Mononuclear cell (primary cell): ENCODE data around the gene YWHAG. TPM values are rescaled to one million over a fixed set of nuclear protein-coding genes. Genes with fewer than 3 reads are reported as not detected.
A peak's percentile ranks its signal among the peaks of the same experiment; 100 is the strongest.
"Not testable (repeated sequence)": the region's sequence is repeated elsewhere in the genome, so short reads cannot be mapped to it uniquely, and the experiment has no call there.

ENCODE experiments used
- H3K27me3 ChIP-seq: 2 replicates; pipeline ENCODE4 v1.6.0; 2011; ENCODE audit warnings: low read length, control low read depth; ENCODE audit not compliant: insufficient read depth
- H3K4me1 ChIP-seq: 2 replicates; pipeline ENCODE4 v1.5.1; 2011; ENCODE audit warnings: mild to moderate bottlenecking, low read length, control low read depth; ENCODE audit not compliant: insufficient read depth
- H3K4me3 ChIP-seq: 2 replicates; pipeline ENCODE4 v1.5.1; 2011; ENCODE audit warnings: mild to moderate bottlenecking, low read length, moderate library complexity
- H3K9me3 ChIP-seq: 2 replicates; pipeline ENCODE4 v1.5.1; 2011; ENCODE audit warnings: low read depth, mild to moderate bottlenecking, control low read depth, low read length
- total RNA-seq: library from RNA; depleted of rRNA; stranded (reverse); fragments of >200 nt; gene quantifications from one replicate; pipeline ENCODE4 v1.2.3, GENCODE V29; 2012

YWHAG gene
- 23.5 TPM for total RNA-seq

GRCh38 chr7:76358481-76359110, at the start of gene YWHAG:
YWHAG (minus strand) TSS chr7:76358991; CDS start chr7:76358808, 183 bp downstream.
- Histone ChIP-seq H3K4me1 (peaks cover 56% of the 10 kb centered on the region), H3K27me3 (no peaks in the 10 kb centered on the region), H3K4me3 (peak within 1 kb of the TSS; percentile 99), H3K9me3 (no peaks in the 10 kb centered on the region)

- no peaks in the 10 kb centered on the region for H3K9me3 ChIP-seq
- H3K4me1 ChIP-seq, result peaks cover 26% of the 10 kb centered on the region
- no peak overlapping the region for H3K4me3 ChIP-seq
Measured at GRCh38 chr7:76408121-76408560, 49.4 kb upstream of the YWHAG start.

GRCh38 chr7:76407718-76408117, 48.9 kb upstream of the YWHAG start:
- peaks cover 28% of the 10 kb centered on the region for H3K4me1 ChIP-seq
- no peaks in the 10 kb centered on the region for H3K9me3 ChIP-seq
- no peaks in the 10 kb centered on the region for H3K27me3 ChIP-seq
- H3K4me3 ChIP-seq, result no peak overlapping the region

More at GRCh38 chr7:76408121-76408560, 49.4 kb upstream of the YWHAG start:
- no peaks in the 10 kb centered on the region for H3K27me3 ChIP-seq

- Histone ChIP-seq H3K9me3 (no peaks in the 10 kb centered on the region), H3K4me1 (peaks cover 29% of the 10 kb centered on the region), H3K4me3 (no peak overlapping the region), H3K27me3 (no peaks in the 10 kb centered on the region)
Measured at GRCh38 chr7:76405738-76406137, 46.9 kb upstream of the YWHAG start.

GRCh38 chr7:76403780-76404494, 45.1 kb upstream of the YWHAG start:
- Histone ChIP-seq H3K4me1 (peaks cover 29% of the 10 kb centered on the region), H3K4me3 (no peak overlapping the region), H3K27me3 (no peaks in the 10 kb centered on the region), H3K9me3 (no peaks in the 10 kb centered on the region)

GRCh38 chr7:76403097-76403496, 44.3 kb upstream of the YWHAG start:
- not testable (repeated sequence) for H3K4me3 ChIP-seq, H3K9me3 ChIP-seq, H3K27me3 ChIP-seq
- H3K4me1 ChIP-seq, result peaks cover 32% of the 10 kb centered on the region

- no peaks in the 10 kb centered on the region for H3K27me3 ChIP-seq
- H3K9me3 ChIP-seq, result no peaks in the 10 kb centered on the region
- no peak overlapping the region for H3K4me3 ChIP-seq
- H3K4me1 ChIP-seq, result peaks cover 53% of the 10 kb centered on the region
Measured at GRCh38 chr7:76400248-76400647, 41.5 kb upstream of the YWHAG start.

- peak overlapping the region; percentile 45 for H3K4me3 ChIP-seq
- no peaks in the 10 kb centered on the region for H3K27me3 ChIP-seq
- H3K9me3 ChIP-seq, result no peaks in the 10 kb centered on the region
- H3K4me1 ChIP-seq, result peaks cover 54% of the 10 kb centered on the region
Measured at GRCh38 chr7:76397409-76398183, 38.8 kb upstream of the YWHAG start.

GRCh38 chr7:76396864-76397263, 38.1 kb upstream of the YWHAG start:
- H3K4me1 ChIP-seq, result peaks cover 50% of the 10 kb centered on the region
- H3K27me3 ChIP-seq, result no peaks in the 10 kb centered on the region
- no peaks in the 10 kb centered on the region for H3K9me3 ChIP-seq
- H3K4me3 ChIP-seq, result no peak overlapping the region

- Histone ChIP-seq H3K4me3 (no peak overlapping the region), H3K27me3 (no peaks in the 10 kb centered on the region), H3K9me3 (no peaks in the 10 kb centered on the region), H3K4me1 (peaks cover 50% of the 10 kb centered on the region)
Measured at GRCh38 chr7:76395965-76396726, 37.4 kb upstream of the YWHAG start.

GRCh38 chr7:76395605-76395964, 36.8 kb upstream of the YWHAG start:
- H3K4me3 ChIP-seq, H3K27me3 ChIP-seq: not testable (repeated sequence)

GRCh38 chr7:76394957-76395356, 36.2 kb upstream of the YWHAG start:
- peaks cover 50% of the 10 kb centered on the region for H3K4me1 ChIP-seq
- no peaks in the 10 kb centered on the region for H3K27me3 ChIP-seq
- H3K9me3 ChIP-seq, result no peaks in the 10 kb centered on the region
- H3K4me3 ChIP-seq, result no peak overlapping the region

More at GRCh38 chr7:76395605-76395964, 36.8 kb upstream of the YWHAG start:
- peaks cover 50% of the 10 kb centered on the region for H3K4me1 ChIP-seq
- not testable (repeated sequence) for H3K9me3 ChIP-seq

- Histone ChIP-seq H3K27me3 (no peaks in the 10 kb centered on the region), H3K4me3 (peak overlapping the region; percentile 58), H3K9me3 (no peaks in the 10 kb centered on the region), H3K4me1 (peaks cover 57% of the 10 kb centered on the region)
Measured at GRCh38 chr7:76393116-76394031, 34.6 kb upstream of the YWHAG start.
